ENCODE data around the gene EEFSEC.

Gene EEFSEC

GRCh38 chr3:128435561-128435960, 282.3 kb downstream of the EEFSEC start:
- H3K4me3 ChIP-seq (ENCODE audit: low read length), result no peak overlapping the region

GRCh38 chr3:128436214-128436613, 282.9 kb downstream of the EEFSEC start:
- no peak overlapping the region for H3K4me3 ChIP-seq (ENCODE audit: low read length)
- TF ChIP-seq ZNF274 (IDR thresholded peaks at IDR 0.05; ENCODE audit: low read depth, low read length), result no peak

More at GRCh38 chr3:128435561-128435960, 282.3 kb downstream of the EEFSEC start:
- TF ChIP-seq ZNF274 (IDR thresholded peaks at IDR 0.05; ENCODE audit: low read depth, low read length), result no peak

- no peak overlapping the region for H3K4me3 ChIP-seq (ENCODE audit: low read length)
- no peak for TF ChIP-seq ZNF274 (IDR thresholded peaks at IDR 0.05; ENCODE audit: low read depth, low read length)
Measured at GRCh38 chr3:128438488-128439072, 285.3 kb downstream of the EEFSEC start.

- TF ChIP-seq ZNF274 (IDR thresholded peaks at IDR 0.05; ENCODE audit: low read depth, low read length), result no peak
- H3K4me3 ChIP-seq (ENCODE audit: low read length), result no peak overlapping the region
Measured at GRCh38 chr3:128439226-128439625, 285.9 kb downstream of the EEFSEC start.

GRCh38 chr3:128442070-128442469, 288.8 kb downstream of the EEFSEC start:
- TF ChIP-seq ZNF274 (IDR thresholded peaks at IDR 0.05; ENCODE audit: low read depth, low read length), result no peak
- H3K4me3 ChIP-seq (ENCODE audit: low read length), result no peak overlapping the region

GRCh38 chr3:128442949-128443348, 289.7 kb downstream of the EEFSEC start:
- TF ChIP-seq ZNF274 (IDR thresholded peaks at IDR 0.05; ENCODE audit: low read depth, low read length), result no peak
- no peak overlapping the region for H3K4me3 ChIP-seq (ENCODE audit: low read length)

GRCh38 chr3:128443771-128444170, 290.5 kb downstream of the EEFSEC start:
- H3K4me3 ChIP-seq (ENCODE audit: low read length), result no peak overlapping the region
- no peak for TF ChIP-seq ZNF274 (IDR thresholded peaks at IDR 0.05; ENCODE audit: low read depth, low read length)

GRCh38 chr3:128445357-128445756, 292.1 kb downstream of the EEFSEC start:
- H3K4me3 ChIP-seq (ENCODE audit: low read length), result no peak overlapping the region
- TF ChIP-seq ZNF274 (IDR thresholded peaks at IDR 0.05; ENCODE audit: low read depth, low read length), result no peak

GRCh38 chr3:128446821-128447220, 293.5 kb downstream of the EEFSEC start:
- no peak overlapping the region for H3K4me3 ChIP-seq (ENCODE audit: low read length)
- TF ChIP-seq ZNF274 (IDR thresholded peaks at IDR 0.05; ENCODE audit: low read depth, low read length), result no peak

GRCh38 chr3:128447561-128448013, 294.3 kb downstream of the EEFSEC start:
- no peak for TF ChIP-seq ZNF274 (IDR thresholded peaks at IDR 0.05; ENCODE audit: low read depth, low read length)
- no peak overlapping the region for H3K4me3 ChIP-seq (ENCODE audit: low read length)

GRCh38 chr3:128448491-128448890, 295.2 kb downstream of the EEFSEC start:
- no peak for TF ChIP-seq ZNF274 (IDR thresholded peaks at IDR 0.05; ENCODE audit: low read depth, low read length)
- no peak overlapping the region for H3K4me3 ChIP-seq (ENCODE audit: low read length)

- no peak for TF ChIP-seq ZNF274 (IDR thresholded peaks at IDR 0.05; ENCODE audit: low read depth, low read length)
Measured at GRCh38 chr3:128449111-128449638, 295.9 kb downstream of the EEFSEC start.

GRCh38 chr3:128452120-128452519, 298.8 kb downstream of the EEFSEC start:
- no peak overlapping the region for H3K4me3 ChIP-seq (ENCODE audit: low read length)
- no peak for TF ChIP-seq ZNF274 (IDR thresholded peaks at IDR 0.05; ENCODE audit: low read depth, low read length)

More at GRCh38 chr3:128449111-128449638, 295.9 kb downstream of the EEFSEC start:
- no peak overlapping the region for H3K4me3 ChIP-seq (ENCODE audit: low read length)

- H3K4me3 ChIP-seq (ENCODE audit: low read length), result no peak overlapping the region
- no peak for TF ChIP-seq ZNF274 (IDR thresholded peaks at IDR 0.05; ENCODE audit: low read depth, low read length)
Measured at GRCh38 chr3:128452678-128453275, 299.5 kb downstream of the EEFSEC start.

All from GM08714 (cell line).